H1 (cell line): ENCODE results near the gene IVNS1ABP. TPM values are rescaled to one million over a fixed set of nuclear protein-coding genes. Genes with fewer than 3 reads are reported as not detected.

Experiments
- BACH1 ChIP-seq: IDR thresholded peaks from 2 replicates; pipeline ENCODE4 v1.6.1; 2012; ENCODE audit warnings: low read length, improper control_type of control experiment
- CTBP2 ChIP-seq: IDR thresholded peaks from 2 replicates; pipeline ENCODE4 v1.7.0; 2011; ENCODE audit warnings: borderline replicate concordance, mild to moderate bottlenecking, moderate library complexity, mixed read lengths, low read length; ENCODE audit not compliant: insufficient read depth, insufficient read length
- GTF2F1 ChIP-seq: IDR thresholded peaks from 2 replicates; pipeline ENCODE4 v1.6.1; 2012; ENCODE audit warnings: low read depth, low read length, improper control_type of control experiment, borderline replicate concordance
- HDAC2 ChIP-seq, 2 experiments: fragments of 300-600 bp in 1 of 2; sonication (generic) in 1 of 2; IDR thresholded peaks; 2 replicates each; pipeline ENCODE4 v1.6.1; 2011 to 2012; ENCODE audit warnings: low read depth in 2 of 2, low read length in 2 of 2, mild to moderate bottlenecking in 2 of 2, moderate library complexity in 2 of 2, borderline replicate concordance in 1 of 2, inconsistent platforms in 1 of 2
- KDM1A ChIP-seq: fragments of 200-600, 300-600 bp; sonication (generic); IDR thresholded peaks from 2 replicates; pipeline ENCODE4 v1.7.1; 2016; ENCODE audit warnings: mild to moderate bottlenecking, low read length, borderline replicate concordance
- NANOG ChIP-seq: IDR thresholded peaks from 2 replicates; pipeline ENCODE4 v1.6.1; 2011; ENCODE audit warnings: low read length, low read depth, mild to moderate bottlenecking, inconsistent platforms; ENCODE audit not compliant: insufficient read depth, poor library complexity, severe bottlenecking
- RFX5 ChIP-seq: IDR thresholded peaks from 2 replicates; pipeline ENCODE4 v1.6.1; 2011; ENCODE audit warnings: low read depth, low read length, improper control_type of control experiment, borderline replicate concordance
- SP2 ChIP-seq: IDR thresholded peaks from 2 replicates; pipeline ENCODE4 v1.6.1; 2012; ENCODE audit warnings: mild to moderate bottlenecking, low read length, inconsistent platforms
- SP4 ChIP-seq: IDR thresholded peaks from 2 replicates; pipeline ENCODE4 v1.6.1; 2012; ENCODE audit warnings: low read length, inconsistent platforms
- polyA plus RNA-seq, 7 experiments: library from polyadenylated mRNA; depleted of rRNA in 3 of 7; stranded (reverse) in 5 of 7; unstranded in 2 of 7; fragments of >200 nt in 5 of 7; fragments of 200-250 nt in 2 of 7; gene quantifications; 1 replicate in 5 of 7; 2 replicates in 1 of 7; 4 replicates in 1 of 7; pipeline versions ENCODE4 v1.2.1 to v1.2.3, GENCODE V29; 2011 to 2013; ENCODE audit warnings: missing spikeins in 2 of 7, mixed read lengths in 2 of 7
- total RNA-seq: library from RNA; stranded (reverse); fragmentation: NEBNext Ultra II Directional; extraction: Animal tissue kit (Norgen Biotek cat#: 25700); gene quantifications from 2 replicates; pipeline ENCODE4 v1.2.1, GENCODE V29; 2021

The IVNS1ABP gene
- total and polyA plus RNA-seq, 2 of the 8 experiments (the other 6 are each of a cell fraction or from before 2014, with no cell fraction given) = 65.9 to 189 TPM

- no peak for TF ChIP-seq KDM1A
- no peak for TF ChIP-seq HDAC2 (IDR thresholded peaks at IDR 0.05; ENCODE audit: borderline replicate concordance in 1 of 2, low read depth in 2 of 2, low read length in 2 of 2)
- TF ChIP-seq SP2 = no peak
- TF ChIP-seq RFX5 = no peak
- TF ChIP-seq GTF2F1 = no peak
- TF ChIP-seq CTBP2 = no peak
- no peak for TF ChIP-seq SP4
- TF ChIP-seq BACH1 = no peak
- TF ChIP-seq NANOG = no peak
These were observed 21.9 kb upstream of the IVNS1ABP start (continued) for GRCh38 chr1:185338719-185339622.
